Measurements from ENCODE around the gene CREBRF.
A peak's percentile ranks its signal among the peaks of the same experiment; 100 is the strongest.
"Not testable (repeated sequence)": the region's sequence is repeated elsewhere in the genome, so short reads cannot be mapped to it uniquely, and the experiment has no call there.

The CREBRF gene, protein sequence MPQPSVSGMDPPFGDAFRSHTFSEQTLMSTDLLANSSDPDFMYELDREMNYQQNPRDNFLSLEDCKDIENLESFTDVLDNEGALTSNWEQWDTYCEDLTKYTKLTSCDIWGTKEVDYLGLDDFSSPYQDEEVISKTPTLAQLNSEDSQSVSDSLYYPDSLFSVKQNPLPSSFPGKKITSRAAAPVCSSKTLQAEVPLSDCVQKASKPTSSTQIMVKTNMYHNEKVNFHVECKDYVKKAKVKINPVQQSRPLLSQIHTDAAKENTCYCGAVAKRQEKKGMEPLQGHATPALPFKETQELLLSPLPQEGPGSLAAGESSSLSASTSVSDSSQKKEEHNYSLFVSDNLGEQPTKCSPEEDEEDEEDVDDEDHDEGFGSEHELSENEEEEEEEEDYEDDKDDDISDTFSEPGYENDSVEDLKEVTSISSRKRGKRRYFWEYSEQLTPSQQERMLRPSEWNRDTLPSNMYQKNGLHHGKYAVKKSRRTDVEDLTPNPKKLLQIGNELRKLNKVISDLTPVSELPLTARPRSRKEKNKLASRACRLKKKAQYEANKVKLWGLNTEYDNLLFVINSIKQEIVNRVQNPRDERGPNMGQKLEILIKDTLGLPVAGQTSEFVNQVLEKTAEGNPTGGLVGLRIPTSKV

GRCh38 chr5:173055983-173056782 lies at the start of gene CREBRF:
TSS of gene CREBRF (plus strand) at chr5:173056352. CDS start at chr5:173080776, 24,424 bp downstream.
- peak; percentile 94 for DNase-seq (ENCODE audit: low spot score)

GRCh38 chr5:173010021-173010420 lies 46.1 kb upstream of the CREBRF start:
- no peak for DNase-seq (ENCODE audit: low spot score)

DNA sequence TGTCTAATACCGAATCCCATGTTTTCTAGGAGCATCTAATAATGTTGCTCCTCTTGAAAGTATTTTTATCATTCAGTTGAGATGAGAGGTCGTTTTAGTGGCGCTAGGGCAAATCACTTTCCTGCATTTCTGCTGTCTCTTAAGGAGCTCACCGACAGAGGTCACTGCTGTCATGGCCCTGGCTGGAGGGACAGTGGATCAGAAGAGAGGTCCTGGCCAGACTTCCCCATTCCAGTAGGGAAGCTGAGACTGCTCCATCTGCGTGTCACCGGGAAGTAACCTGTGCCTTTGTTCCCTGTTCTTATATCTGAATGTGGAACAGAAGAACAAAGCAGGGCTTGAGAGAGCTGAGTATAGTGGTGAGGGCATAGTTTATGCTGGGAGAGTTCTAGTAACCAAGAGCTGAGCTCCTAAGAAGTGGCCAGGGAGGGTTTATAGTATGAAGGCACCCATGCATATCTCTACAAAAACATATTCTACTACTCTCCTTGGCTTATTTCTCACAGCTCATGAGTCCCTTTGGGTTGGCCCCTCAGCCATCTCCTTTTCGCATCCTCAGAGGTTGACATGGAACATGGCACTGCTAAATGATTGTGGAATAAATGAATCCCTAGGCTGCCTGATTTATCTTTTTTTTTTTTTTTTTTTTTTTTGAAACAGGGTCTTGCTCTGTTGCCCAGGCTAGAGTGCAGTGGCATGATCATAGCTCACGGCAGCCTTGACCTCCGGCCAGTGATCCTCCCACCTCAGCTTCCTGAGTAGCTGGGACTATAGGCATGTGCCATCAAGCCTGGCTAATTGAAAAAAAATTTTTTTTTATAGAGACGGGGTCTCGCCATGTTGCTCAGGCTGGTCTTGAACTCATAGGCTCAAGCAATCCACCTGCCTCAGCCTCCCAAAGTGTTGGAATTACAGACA lies 45.3 kb upstream of the CREBRF start:
- DNase-seq (ENCODE audit: low spot score) = peak; percentile 73

GRCh38 chr5:173011566-173011965 lies 44.6 kb upstream of the CREBRF start:
- DNase-seq (ENCODE audit: low spot score) = no peak

GRCh38 chr5:173012882-173013281 lies 43.3 kb upstream of the CREBRF start:
- DNase-seq (ENCODE audit: low spot score) = no peak

DNA sequence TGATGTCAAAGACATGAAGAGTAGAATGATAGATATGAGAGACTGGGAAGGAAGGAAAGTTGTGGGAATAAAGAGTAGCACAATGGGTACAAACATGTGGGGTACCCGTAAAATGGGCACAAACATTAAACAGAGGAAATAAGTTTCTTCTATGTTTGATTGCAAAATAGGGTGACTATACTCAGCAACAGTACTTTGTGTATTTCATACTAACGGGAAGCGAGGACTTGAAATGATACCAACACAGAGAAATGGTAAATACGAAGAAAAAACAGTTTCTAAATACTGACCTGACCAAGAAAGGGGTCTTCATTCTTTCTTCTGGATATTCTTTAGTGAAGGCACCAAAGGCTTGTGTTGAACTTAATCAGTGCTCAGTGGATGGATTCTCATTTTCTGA lies 41.5 kb upstream of the CREBRF start:
- no peak for DNase-seq (ENCODE audit: low spot score)

GRCh38 chr5:173015192-173015591 lies 41.0 kb upstream of the CREBRF start:
- no peak for DNase-seq (ENCODE audit: low spot score)

- DNase-seq (ENCODE audit: low spot score) = no peak
Measured at GRCh38 chr5:173015598-173016455, 40.3 kb upstream of the CREBRF start.

DNA sequence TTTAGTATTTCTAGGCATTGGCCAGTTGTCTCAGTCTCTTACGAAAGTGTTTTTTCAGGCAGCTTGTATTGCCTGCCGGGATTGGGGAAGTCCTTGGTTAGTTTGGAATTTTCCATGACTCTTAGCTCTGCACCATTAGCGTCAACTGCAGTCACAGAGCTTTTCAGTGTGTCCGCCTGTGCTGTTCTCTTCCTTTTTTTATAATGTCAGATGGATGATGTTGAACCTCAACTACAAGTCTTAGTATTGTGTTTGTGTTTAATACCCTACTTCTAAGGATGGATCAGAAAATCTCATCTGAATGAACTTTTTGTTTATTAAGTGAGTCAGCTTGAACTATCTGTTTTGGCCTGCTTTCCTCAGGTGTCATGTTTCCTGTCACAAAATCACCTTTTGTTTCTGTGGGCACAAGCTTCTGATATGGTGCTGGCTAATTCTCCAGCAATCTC lies 39.5 kb upstream of the CREBRF start:
- peak; percentile 60 for DNase-seq (ENCODE audit: low spot score)

- not testable (repeated sequence) for DNase-seq (ENCODE audit: low spot score)
Measured at GRCh38 chr5:173017087-173017486, 39.1 kb upstream of the CREBRF start.

- no peak for DNase-seq (ENCODE audit: low spot score)
Measured at GRCh38 chr5:173018358-173018757, 37.8 kb upstream of the CREBRF start.

- no peak for DNase-seq (ENCODE audit: low spot score)
Measured at GRCh38 chr5:173020154-173020581, 36.0 kb upstream of the CREBRF start.

- peak; percentile 64 for DNase-seq (ENCODE audit: low spot score)
Measured at GRCh38 chr5:173020643-173021042, 35.5 kb upstream of the CREBRF start.

- DNase-seq (ENCODE audit: low spot score) = no peak
Measured at GRCh38 chr5:173025651-173026050, 30.5 kb upstream of the CREBRF start.

GRCh38 chr5:173027905-173028304 lies 28.2 kb upstream of the CREBRF start:
- no peak for DNase-seq (ENCODE audit: low spot score)

DNA sequence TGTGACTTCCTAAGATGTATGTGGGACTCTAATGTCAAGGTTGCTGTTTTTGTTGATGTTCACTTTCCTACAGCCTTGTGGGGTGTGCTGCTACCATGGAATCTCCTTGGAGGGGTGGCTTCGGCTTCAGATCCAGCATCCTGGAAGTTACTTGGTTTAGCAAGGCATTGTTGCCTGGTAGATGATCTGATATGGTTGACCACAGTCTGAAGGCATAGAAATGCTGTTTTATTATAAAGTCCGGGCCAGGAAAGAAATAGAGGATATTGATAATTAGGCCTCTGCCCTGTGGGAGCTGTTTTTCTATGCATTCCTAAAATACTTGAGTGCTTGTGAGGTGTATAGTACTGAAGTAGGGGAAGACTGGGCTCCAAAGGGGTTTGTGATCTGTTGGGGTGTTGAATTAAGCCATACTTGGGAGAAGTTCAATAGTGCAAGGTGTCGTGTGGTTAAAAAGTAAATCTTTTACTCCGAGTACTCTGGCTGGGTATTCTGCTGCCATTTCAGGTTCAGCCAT lies 27.3 kb upstream of the CREBRF start:
- DNase-seq (ENCODE audit: low spot score) = no peak

DNA sequence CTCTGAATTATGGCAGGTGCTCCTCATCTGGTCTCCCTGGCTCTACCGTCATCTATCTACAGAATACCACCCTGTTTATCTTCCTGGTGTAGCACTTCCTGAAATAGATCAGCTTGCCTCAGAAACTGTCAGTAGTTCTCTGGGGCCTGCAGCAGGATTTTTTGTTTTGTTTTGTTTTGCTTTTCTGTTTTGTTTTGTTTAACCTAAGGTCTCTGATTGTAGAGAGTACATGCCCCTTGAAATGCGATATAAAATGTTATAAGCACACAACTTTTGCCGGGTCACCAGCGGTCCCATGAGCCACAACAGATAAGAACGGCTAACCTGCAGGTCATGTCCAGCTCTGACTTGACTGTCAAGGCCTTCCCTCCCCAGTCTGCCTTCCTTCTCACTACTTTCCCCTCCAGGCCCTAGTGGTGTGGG lies 26.6 kb upstream of the CREBRF start:
- no peak for DNase-seq (ENCODE audit: low spot score)

DNA sequence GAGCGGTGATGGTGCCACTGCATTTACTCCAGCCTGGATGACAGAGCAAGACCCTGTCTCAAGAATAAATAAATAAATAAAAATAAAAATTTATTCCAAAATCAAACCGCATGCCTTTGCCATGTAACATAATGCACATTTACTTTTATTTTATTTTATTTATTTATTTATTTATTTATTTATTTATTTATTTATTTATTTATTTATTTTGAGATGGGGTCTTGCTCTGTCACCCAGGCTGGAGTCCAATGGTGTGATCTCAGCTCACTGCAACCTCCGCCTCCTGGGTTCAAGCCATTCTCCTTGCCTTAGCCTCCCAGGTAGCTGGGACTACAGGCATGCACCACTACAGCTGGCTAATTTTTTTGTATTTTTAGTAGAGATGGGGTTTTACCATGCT lies 24.1 kb upstream of the CREBRF start:
- DNase-seq (ENCODE audit: low spot score) = not testable (repeated sequence)

- DNase-seq (ENCODE audit: low spot score) = no peak
Measured at GRCh38 chr5:173032730-173033129, 23.4 kb upstream of the CREBRF start.

GRCh38 chr5:173033923-173034322 lies 22.2 kb upstream of the CREBRF start:
- DNase-seq (ENCODE audit: low spot score) = no peak

Measured in globus pallidus (tissue), 1 donor.